Right ventricle myocardium superior (tissue), 1 donor: ENCODE results near the gene IQCH. TPM values are rescaled to one million over a fixed set of nuclear protein-coding genes. Genes with fewer than 3 reads are reported as not detected.

ENCODE experiments used
- ATAC-seq: fragments of 200-7000 bp; cut with Tn5 transposase; one replicate; pipeline ENCODE4 v1.9.1; 2020; ENCODE audit warnings: mild to moderate bottlenecking; ENCODE audit not compliant: poor library complexity
- DNase-seq: peaks from one replicate; pipeline ENCODE4 v3.0.0-alpha.2; 2020
- intact Hi-C: fragments of 100-400 bp; cut with DNase I; formaldehyde crosslinking; loops from one replicate; pipeline ENCODE4 v1.11.2; 2022
- total RNA-seq: library from RNA; stranded (reverse); fragmentation: NEBNext Ultra II Directional; extraction: Animal tissue kit (Norgen Biotek cat#: 25700); gene quantifications from one replicate; pipeline ENCODE4 v1.2.1, GENCODE V29; 2021
- donor health status: DM: no; HTN: yes; CAD: no; lungs with severe emphysema.

The IQCH gene
- total RNA-seq, 1 donor from 2014 or later: 1.6 TPM

DNA sequence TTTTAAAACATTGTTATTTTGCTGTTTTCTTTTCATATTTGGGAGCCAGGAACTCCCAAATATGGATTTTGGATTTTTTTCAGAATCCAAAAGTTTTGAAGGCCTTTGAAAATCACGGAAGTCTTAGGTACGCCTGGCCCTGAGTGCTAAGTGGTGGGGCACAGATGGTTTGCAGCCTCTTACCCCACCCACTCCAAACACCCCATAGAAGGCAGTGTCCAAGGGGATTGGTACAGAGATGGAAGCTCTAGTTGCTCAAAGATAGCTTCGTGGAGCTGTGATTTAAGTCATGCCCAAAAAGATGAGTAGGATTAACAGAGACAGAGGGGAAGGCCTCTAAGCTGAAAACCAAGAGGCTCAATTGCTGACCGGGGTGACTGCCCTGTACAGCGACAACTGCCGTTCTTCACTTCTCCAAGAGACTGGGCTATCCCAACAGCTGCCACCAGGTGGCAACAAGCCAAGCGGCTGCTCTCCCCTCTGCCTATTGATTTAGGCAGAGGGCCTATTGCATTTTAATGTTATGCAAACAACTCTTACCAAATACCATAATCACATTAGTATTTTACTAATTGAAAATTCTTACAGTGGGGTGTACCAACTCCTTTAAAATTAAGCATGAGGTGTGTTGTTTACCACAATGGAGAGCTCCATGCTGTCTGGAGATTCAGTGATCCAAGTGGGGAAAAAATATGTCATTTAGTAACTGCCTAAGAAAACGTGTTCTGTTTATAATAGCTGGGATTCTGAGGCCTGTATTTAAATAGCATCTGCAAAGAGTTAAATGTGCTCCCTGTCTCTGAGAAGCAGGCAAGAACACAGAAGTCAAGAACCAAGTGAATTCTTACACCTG lies 202.3 kb downstream of the IQCH start:
- intact Hi-C loops: loop anchor here (2.0 kb wide), 1 partner anchor 380 kb away; no protein-coding TSS in a partner anchor
- DNase-seq (peak; percentile 90), ATAC-seq (peak; percentile 85)

DNA sequence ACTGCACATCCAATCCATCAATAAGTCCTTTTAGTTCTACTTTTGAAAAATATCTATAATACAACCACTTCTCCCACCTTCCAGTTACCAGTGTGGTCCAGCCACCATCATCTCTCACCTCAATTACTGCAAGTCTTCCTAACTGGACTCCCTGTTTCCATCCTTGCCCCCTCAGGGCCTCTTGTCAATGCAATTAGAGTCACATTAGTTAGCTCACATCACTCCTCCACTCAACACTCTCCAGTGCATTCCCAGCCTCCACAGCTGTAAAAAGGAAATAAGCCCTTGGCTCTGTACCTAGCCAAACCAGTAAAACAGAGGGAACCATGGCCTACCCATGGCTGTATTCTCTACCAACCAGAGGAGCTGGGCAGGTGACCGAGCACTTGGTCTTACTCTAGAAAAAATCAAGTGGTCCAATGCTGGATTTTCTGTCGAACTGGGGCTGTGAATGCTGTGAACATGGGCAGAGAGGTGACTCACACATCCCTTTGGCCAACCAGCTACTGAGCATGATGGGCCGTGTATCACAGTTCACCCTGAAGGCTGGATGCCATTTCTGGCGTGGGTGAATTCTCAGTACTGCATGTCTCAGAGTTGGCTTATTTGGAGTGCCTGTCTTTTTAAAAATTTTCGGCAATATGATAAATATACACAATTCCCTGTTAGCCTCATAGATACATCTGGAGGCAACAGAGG lies 203.9 kb downstream of the IQCH start:
- DNase-seq (no peak), ATAC-seq (no peak)
- intact Hi-C loops: no loop called here

DNA sequence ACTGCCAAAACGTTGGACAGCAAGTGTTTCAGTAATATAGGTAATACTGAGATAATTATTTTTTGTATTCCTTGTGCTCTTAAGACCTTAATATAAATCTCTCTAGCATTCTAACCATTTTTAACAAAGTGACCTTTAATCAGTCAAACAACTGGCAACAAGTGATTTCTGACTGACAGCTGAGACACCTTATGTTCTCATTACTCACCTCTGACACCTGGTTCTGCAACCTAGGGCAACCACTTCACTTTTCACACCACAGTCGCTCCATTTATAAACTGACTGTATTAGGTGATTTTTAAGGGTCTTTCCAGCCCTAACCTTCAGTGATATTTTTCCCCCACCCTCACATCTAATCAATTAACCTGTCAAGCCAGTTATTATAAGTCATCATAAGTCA lies 205.9 kb downstream of the IQCH start:
- DNase-seq: no peak
- no peak for ATAC-seq
- intact Hi-C loops: no loop called here

DNA sequence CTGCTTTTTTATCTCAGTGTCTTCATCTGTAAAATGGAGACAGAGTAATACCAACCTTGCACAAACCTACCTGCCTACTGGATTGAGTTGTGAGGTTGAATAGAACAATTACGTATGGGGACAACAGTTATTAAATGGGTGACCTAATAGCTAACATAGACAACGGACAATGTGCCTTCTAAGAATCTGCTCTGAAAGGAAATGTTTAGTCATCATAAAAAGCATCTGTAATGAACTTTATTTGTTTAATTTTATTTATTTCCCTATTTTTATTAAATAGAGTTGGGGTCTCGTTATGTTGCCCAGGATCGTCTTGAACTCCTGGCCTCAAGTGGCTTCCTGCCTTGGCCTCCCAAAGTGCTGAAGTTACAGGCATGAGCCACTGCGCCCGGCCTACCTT lies 207.1 kb downstream of the IQCH start:
- ATAC-seq (no peak), DNase-seq (no peak)
- intact Hi-C loops: no loop called here

DNA sequence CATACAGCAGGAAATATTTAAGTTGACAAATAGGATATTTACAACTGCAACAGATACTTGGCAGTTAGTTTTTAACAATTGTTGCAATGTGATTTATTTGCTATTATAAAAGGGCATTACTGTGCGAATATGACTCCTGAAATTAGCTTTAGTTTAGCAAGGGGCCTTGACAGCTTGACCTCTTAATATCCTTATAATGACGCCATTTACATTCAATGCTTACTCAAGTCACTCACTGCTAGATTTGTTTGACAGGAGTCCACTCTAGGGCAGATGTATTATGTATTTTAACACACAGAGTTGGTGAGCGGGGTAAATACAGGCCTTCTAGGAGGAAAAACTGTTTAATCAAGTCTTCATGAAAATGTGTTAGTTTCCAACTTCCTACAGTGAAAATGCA lies 208.3 kb downstream of the IQCH start:
- ATAC-seq: no peak
- DNase-seq: no peak
- intact Hi-C loops: no loop called here

DNA sequence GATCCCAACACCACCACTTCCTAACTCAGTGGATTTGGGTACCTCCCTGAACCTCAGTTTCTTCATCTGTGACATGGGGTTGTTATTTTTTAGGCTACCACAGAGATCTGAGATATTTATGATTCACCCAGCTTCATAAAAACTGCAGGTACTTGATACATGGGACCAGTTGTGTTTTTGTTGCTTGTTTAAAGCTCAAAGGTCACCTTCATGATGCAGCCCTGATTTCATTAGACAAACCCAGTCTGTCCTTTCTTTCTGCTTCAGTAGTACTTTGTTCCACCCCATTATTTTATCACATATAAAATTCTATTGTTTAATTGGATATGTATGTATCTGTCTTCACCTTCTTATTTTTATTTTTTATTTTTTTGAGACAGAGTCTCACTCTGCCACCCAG lies 208.9 kb downstream of the IQCH start:
- DNase-seq (no peak), ATAC-seq (no peak)
- intact Hi-C loops: no loop called here

DNA sequence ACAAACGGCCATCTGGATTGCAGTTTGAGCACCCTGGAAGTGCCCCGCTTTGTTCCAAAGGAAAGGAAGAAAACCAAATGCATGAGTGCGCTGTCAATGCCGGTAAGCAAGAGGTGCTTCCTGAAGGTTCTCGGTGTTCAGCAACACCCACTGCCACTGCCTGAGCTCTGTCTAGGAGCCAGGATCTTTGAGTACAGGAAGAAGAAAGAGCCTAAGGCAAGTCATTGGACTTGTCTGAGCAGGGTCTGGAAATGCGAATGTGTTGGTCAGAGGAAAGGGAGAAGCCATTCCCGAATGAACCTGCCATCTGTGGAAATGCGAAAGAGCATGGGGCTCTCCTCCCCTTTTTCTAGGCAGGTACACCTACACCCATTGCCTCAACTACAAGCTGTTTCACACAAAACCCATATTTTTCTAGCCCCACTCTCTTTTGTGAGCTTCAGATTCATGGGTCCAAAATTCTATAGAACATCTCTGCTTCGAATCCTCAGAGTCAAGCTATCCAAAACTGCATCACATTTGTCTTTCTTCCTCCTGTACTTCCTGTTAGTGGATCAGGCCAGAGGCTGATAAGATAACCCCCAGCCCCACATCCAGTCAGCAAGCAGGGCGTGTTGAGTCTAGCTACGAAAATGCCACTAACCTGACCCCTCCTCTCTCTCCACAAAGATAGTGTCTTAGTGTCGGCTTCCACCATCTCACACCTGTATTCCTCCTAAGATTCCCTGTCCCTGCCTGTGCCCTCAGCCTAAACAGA lies 210.8 kb downstream of the IQCH start:
- no peak for DNase-seq
- ATAC-seq: no peak
- intact Hi-C loops: no loop called here

DNA sequence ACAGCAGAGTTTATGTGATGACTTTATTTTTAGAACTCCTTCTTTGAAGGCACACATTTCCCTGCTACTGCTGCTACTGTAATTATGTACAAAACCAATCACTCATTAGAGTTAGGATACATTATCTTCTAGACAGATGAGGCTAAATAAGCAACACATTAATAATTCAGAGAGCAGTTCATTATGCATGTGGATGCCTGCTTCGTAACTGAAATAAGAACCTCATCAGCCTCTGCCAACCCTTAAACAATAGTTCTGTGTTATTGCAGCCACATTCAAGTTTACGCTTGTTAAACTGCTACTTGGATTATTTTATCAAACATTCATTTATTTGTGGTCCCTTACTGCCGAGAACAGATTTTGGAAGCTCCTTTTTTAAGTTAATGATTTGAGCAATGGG lies 213.8 kb downstream of the IQCH start:
- intact Hi-C loops: no loop called here
- DNase-seq: no peak
- ATAC-seq: no peak

DNA sequence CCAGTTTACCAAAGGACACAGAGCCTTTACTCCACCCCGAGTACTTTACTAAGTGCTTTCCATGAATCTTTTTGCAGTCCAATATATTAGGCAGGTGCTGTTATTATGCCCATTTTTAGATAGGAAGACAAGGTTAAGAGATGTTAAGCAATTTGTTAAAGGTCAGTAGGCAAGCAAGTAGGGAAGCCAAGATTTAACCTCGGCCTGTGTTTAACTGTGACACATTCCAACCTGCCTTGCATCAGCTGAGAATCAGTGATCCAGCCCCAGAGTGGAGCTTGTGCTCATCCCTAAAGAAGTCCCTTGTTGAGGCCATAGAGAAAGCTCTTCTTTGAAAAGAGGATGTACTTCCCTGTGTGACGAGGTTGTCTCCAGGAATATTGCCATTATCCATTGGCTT lies 215.1 kb downstream of the IQCH start:
- DNase-seq (no peak), ATAC-seq (no peak)
- intact Hi-C loops: no loop called here

DNA sequence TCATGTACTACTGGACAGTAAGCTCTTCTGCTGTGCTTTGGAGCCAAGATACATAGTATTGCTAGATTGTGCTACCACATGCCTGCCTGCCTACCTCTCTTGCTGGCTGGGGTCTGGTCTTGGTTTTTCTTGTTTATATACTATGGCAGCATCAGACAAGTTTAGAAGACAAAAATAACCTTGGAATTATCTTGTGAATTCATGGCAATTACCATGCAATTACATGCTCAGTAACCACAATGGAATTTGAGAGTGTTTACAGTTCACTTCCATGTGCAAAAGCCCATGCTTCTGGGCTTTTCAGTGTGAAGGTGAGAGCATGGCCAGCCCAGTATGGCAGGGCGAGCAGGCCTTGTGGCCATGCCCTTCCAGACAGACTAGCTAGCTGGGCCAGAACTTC lies 218.4 kb downstream of the IQCH start:
- DNase-seq: no peak
- no peak for ATAC-seq
- intact Hi-C loops: no loop called here

DNA sequence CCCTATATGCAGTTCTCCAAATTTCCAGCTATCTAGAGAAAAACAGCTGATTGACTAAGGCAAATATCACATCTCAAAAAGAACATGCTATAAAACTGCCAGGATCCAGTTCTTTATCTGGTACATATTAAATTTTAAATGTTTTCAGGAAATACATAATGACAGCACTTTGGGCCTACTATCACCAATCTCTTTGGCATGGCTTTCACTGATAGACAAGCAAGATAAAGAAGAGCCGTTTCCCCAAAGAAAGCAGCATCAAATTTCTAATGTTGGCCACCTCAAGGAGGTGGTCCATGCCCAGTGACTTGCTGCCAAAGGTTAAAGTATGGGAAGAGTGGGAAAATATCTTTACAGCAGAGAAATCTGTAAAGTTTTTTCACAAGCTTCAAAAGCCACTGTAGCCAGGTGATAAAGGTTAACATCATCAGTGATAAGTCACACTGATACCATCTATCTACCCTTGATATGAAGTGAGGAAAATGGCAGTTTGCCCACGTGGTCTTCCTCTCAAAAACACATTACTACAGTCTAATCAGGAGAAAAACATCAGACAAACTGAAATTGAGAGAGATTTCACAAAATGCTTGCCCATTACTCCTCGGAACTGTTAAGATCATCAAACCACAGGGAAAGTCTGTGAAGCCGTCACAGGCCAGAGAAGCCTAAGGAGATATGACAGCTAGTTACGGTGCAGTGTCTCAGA lies 220.0 kb downstream of the IQCH start:
- intact Hi-C loops: no loop called here
- ATAC-seq (no peak), DNase-seq (no peak)

DNA sequence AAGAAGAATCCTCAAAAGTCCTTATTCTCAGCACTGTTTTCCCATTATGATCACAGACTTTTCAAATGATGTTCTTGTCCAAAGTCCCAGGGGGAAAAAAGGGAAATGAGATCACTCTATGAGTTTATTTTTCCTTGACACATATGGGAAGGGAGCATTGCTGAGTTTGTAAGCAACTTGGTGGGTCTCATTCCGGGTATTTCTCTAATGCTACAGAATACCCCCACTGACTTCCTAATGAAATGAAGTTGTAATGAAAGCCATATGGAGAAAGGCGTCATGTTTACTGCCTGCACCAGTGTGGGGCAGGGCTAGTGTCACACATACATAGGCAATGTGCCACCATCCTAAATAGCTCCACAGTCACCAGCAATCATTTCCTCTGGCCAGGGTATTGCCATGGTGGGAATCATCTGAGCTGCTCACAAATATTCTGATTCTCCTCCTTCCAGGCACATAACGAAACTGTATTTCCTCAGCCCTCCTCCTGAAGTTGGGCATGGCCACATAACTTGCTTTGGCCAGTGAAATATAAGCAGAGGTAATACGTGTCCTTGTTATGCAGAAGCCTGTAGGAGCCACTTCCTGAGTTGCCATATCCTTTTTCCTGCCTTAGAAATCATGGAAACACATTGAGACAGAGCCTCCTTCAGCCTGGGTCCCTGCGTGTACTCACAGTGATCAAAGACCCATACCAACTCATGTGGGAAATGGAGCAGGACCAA lies 225.4 kb downstream of the IQCH start:
- intact Hi-C loops: no loop called here
- DNase-seq (no peak), ATAC-seq (no peak)

DNA sequence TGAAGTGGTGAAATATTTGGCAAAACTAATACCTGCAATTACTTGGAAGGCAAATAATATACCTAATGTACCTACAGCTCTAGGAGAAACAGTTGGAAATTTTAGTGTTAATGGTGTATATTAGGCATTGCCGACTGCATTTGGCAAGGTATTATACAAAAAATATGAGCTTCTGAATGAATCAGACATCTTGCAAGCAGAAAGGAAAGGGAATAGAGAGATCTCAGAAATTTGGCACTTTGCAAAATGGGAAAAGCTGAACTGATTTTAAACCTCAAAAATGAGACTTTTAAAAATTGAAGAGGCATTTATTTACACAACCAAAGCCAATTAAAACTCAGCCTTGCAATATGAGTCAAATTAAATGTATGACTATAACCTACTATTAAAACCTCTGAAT lies 226.2 kb downstream of the IQCH start:
- no peak for ATAC-seq
- DNase-seq: no peak
- intact Hi-C loops: no loop called here

DNA sequence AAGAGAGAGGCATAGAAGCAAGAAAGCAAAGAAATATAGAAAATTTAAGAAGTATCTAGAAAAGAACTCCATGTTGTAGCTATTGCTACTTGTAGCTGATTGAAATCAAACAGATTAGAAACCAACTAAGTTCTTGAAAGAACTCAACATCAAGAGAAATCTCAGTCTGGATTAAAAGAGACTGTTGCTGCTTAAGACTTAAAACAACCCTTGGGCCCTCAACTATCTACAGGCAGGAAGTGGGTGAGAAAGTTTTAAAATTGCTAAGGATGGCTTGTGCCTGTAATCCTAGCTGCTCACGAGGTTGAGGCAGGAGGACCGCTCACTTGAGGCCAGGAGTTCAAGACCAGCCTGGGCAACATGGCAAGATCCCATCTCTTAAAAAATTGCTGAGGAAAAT lies 227.1 kb downstream of the IQCH start:
- ATAC-seq (no peak), DNase-seq (no peak)
- intact Hi-C loops: no loop called here

DNA sequence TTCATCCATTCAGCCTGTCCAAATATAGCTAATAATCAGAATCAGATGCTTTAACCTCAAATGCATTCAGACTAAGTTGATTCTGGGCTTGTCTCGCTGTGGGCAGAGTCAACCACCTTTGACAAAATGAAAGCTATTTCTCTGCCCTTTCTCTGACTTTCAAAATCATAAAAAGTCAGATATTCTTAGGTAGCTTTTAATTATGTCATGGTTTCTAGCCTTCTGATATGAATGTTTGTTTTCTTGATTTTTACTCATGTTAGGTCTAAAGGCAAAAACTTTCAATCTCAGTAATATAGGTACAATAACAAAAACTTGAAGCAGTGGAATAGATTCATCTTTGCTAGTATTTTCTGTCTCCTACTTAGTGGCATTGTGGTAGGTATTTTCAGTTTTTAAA lies 241.0 kb downstream of the IQCH start:
- ATAC-seq (no peak), DNase-seq (no peak)
- intact Hi-C loops: no loop called here

DNA sequence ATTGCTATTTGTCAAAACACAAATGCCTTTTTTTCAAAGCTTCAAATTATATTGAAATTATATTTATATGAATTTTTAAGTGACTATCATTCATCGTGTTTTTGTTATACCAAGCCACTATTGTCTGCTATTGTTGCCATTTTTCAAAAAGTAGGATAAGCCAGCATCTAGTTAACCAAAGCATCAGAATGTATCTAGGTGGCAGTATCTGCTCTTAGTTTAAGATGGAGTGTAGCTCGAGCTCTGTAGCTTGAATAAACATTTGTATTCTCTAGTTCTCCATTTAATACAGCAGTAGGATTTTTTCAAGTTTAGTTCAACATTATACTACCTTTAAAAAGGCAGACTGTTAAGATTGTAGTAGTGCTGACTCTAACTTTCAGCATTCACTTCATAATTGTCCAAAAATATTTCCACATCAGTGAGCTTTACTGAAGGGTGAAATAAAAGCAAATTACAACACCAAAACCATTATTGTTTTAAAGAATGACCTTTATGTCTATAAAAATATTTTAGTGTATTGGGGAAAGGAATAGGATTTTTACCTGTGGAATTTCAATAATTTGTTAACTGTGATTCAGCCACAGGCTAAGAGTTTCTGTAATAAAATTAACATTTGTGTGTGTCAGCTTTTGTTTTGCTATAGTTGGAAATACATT lies 246.7 kb downstream of the IQCH start:
- peak; percentile 67 for ATAC-seq

DNA sequence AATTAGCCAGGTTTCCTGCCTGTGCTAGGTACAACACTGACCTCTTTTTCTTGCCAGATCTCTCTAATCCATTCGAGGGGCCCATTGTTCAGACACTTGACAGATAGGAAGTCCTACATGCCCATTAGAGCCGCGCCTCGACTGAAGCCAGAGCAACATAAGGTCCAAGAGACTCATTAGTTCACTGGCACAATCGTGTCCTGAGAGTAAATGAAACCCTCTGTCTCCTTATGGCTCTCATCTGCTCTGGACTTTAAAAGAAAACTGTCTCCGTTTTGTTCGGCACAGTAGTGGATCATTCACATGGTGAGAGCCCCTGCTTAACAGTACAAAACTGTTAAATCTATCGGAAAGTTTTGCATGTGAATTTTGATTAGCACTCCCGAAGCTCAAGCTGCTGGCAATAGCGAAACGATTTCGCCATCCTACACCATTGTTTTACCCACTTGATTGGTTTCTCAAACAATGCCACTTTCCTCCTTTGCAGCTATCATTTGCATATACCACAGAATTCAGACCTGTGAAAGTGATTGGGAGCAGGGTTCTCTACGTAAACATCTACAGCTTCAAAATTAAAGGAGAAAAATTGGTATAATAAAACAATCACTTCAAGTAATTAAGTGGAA lies 247.4 kb downstream of the IQCH start:
- no peak for ATAC-seq
- no peak for DNase-seq
- intact Hi-C loops: loop anchor here (5.0 kb wide), 1 partner anchor 335 kb away; no protein-coding TSS in a partner anchor

More for the DNA sequence above, 246.7 kb downstream of the IQCH start:
- intact Hi-C loops: loop anchor here (5.0 kb wide), 1 partner anchor 336 kb away; no protein-coding TSS in a partner anchor
- no peak for DNase-seq
